OCI-LY7 (cell line): ENCODE data around the gene OR5H1. TPM values are rescaled to one million over a fixed set of nuclear protein-coding genes. Genes with fewer than 3 reads are reported as not detected.
"Not testable (repeated sequence)": the region's sequence is repeated elsewhere in the genome, so short reads cannot be mapped to it uniquely, and the experiment has no call there.

ENCODE experiments used
- BruUV-seq: library from RNA; stranded (reverse); fragments of 400-500 nt; replicated peaks from 2 replicates; lab custom pipeline; 2021; lab: Mats Ljungman, UMichigan
- CTCF ChIA-PET: fragments of 300-600 bp; sonication (Branson Sonifier 250); formaldehyde crosslinking; loops from one replicate; lab custom pipeline; 2022; ENCODE audit warnings: antibody characterized with exemption; ENCODE audit not compliant: unreplicated experiment; lab: Charles Lee
- POLR2A ChIA-PET: fragments of 300-600 bp; sonication (Branson Sonifier 250); formaldehyde crosslinking; loops from one replicate; lab custom pipeline; 2022; ENCODE audit warnings: antibody characterized with exemption; lab: Charles Lee
- DNase-seq: peaks from one replicate; pipeline ENCODE4 v3.0.0-alpha.2; 2015; ENCODE audit warnings: low spot score
- H2AFZ ChIP-seq: fragments of 200-600 bp; sonication (generic), shearing (Covaris generic); 2 replicates; pipeline ENCODE4 v1.6.1; 2014; ENCODE audit warnings: mild to moderate bottlenecking, antibody characterized with exemption, low read length, moderate library complexity
- H3K27ac ChIP-seq: fragments of 200-600 bp; sonication (generic); 2 replicates; pipeline ENCODE4 v1.5.1; 2014; ENCODE audit warnings: mixed run types, low read depth, mild to moderate bottlenecking, moderate library complexity, low read length, inconsistent platforms; ENCODE audit not compliant: poor library complexity, severe bottlenecking
- H3K36me3 ChIP-seq: fragments of 200-600 bp; sonication (generic); 2 replicates; pipeline ENCODE4 v1.6.1; 2014; ENCODE audit warnings: mild to moderate bottlenecking, antibody characterized with exemption, low read length, moderate library complexity, mixed read lengths; ENCODE audit not compliant: insufficient read depth
- H3K4me1 ChIP-seq: fragments of 200-600 bp; sonication (generic); 2 replicates; pipeline ENCODE4 v1.5.1; 2014; ENCODE audit warnings: mild to moderate bottlenecking, low read length; ENCODE audit not compliant: insufficient read depth, poor library complexity, severe bottlenecking
- H3K4me2 ChIP-seq: fragments of 200-600 bp; sonication (generic); 2 replicates; pipeline ENCODE4 v1.6.1; 2014; ENCODE audit warnings: mild to moderate bottlenecking, low read length
- H3K4me3 ChIP-seq: fragments of 200-600 bp; sonication (generic); 2 replicates; pipeline ENCODE4 v1.5.1; 2014; ENCODE audit warnings: mild to moderate bottlenecking, low read depth, low read length; ENCODE audit not compliant: poor library complexity, severe bottlenecking
- H3K79me2 ChIP-seq: fragments of 200-600 bp; sonication (generic); 2 replicates; pipeline ENCODE4 v1.6.1; 2016; ENCODE audit warnings: low read depth, mild to moderate bottlenecking, low read length, moderate library complexity, mixed read lengths; ENCODE audit not compliant: insufficient read depth
- H3K9me2 ChIP-seq: fragments of 200-600 bp; sonication (generic); 2 replicates; pipeline ENCODE4 v1.6.1; 2016; ENCODE audit warnings: mild to moderate bottlenecking, low read length, mixed read lengths; ENCODE audit not compliant: insufficient read depth
- H3K9me3 ChIP-seq: fragments of 200-600 bp; sonication (generic); 2 replicates; pipeline ENCODE4 v1.6.1; 2014; ENCODE audit warnings: mild to moderate bottlenecking, mixed run types, low read length, mixed read lengths
- H4K20me1 ChIP-seq: fragments of 200-600 bp; sonication (generic); 2 replicates; pipeline ENCODE4 v1.6.1; 2014; ENCODE audit warnings: mild to moderate bottlenecking, antibody characterized with exemption, low read length, moderate library complexity, mixed read lengths; ENCODE audit not compliant: insufficient read depth
- EZH2phosphoT487 ChIP-seq: fragments of 200-600 bp; sonication (generic); IDR thresholded peaks from 2 replicates; pipeline ENCODE4 v1.6.1; 2018; ENCODE audit warnings: low read depth, borderline replicate concordance, mild to moderate bottlenecking, mixed run types, antibody characterized with exemption, low read length, moderate library complexity, mixed read lengths
- intact Hi-C: fragments of 100-400 bp; cut with micrococcal nuclease; formaldehyde crosslinking; loops from one replicate; pipeline ENCODE4 v1.10.0; 2022; ENCODE audit not compliant: unreplicated experiment
- total RNA-seq, 2 experiments: library from RNA; depleted of rRNA in 1 of 2; stranded (reverse); fragments of >200 nt in 1 of 2; shearing (Covaris generic) in 1 of 2; gene quantifications; 2 replicates each; pipeline ENCODE4 v1.2.3, GENCODE V29; 2014 to 2022
- TF ChIP-seq, protein P1 (sequence below): fragments of 200-600 bp; sonication (generic); conservative IDR thresholded peaks from 2 replicates; pipeline ENCODE4 v1.5.1; 2014; ENCODE audit warnings: mild to moderate bottlenecking, antibody characterized with exemption, low read length, moderate library complexity, mixed read lengths

OR5H1 gene
- total RNA-seq, 2 experiments from 2014 or later: not detected

DNA sequence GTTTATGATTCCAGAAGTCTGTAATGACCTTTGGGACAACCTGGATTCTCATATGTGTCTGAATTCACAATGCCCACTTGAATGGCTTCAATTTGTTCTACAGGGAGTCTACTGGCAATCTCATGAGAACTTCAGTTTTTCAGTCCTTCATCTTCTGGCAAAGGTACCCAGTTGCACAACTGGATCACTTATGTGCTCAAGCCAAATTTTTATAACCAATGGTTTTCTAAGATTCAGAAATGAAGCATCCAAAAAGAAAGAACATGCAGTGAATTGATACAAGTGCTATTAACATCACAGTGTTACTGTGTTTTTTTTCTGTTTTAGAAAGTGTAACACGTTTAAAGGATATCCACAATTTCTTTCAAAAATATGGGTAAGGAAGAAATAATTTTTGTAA lies 16.7 kb downstream of the OR5H1 start, which contains the start of gene OR5H14:
Gene OR5H14 (plus strand): TSS at position 301 of the 400 bp plus-strand sequence. CDS start 1,907 bp downstream, outside the sequence.
- no peaks in the 10 kb centered on the region for H4K20me1 ChIP-seq
- no TSS peak for BruUV-seq
- CTCF ChIA-PET: no interaction called here
- no peak for TF ChIP-seq EZH2phosphoT487
- TF ChIP-seq, protein P1, sequence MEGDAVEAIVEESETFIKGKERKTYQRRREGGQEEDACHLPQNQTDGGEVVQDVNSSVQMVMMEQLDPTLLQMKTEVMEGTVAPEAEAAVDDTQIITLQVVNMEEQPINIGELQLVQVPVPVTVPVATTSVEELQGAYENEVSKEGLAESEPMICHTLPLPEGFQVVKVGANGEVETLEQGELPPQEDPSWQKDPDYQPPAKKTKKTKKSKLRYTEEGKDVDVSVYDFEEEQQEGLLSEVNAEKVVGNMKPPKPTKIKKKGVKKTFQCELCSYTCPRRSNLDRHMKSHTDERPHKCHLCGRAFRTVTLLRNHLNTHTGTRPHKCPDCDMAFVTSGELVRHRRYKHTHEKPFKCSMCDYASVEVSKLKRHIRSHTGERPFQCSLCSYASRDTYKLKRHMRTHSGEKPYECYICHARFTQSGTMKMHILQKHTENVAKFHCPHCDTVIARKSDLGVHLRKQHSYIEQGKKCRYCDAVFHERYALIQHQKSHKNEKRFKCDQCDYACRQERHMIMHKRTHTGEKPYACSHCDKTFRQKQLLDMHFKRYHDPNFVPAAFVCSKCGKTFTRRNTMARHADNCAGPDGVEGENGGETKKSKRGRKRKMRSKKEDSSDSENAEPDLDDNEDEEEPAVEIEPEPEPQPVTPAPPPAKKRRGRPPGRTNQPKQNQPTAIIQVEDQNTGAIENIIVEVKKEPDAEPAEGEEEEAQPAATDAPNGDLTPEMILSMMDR: no peak
- H3K36me3 ChIP-seq: no peaks in the 10 kb centered on the region
- H3K4me3 ChIP-seq: no peak within 1 kb of the TSS
- no peak within 1 kb of the TSS for H3K27ac ChIP-seq
- H3K9me3 ChIP-seq: no peaks in the 10 kb centered on the region
- no peak within 1 kb of the TSS for H2AFZ ChIP-seq
- H3K4me1 ChIP-seq: no peaks in the 10 kb centered on the region
- no peaks in the 10 kb centered on the region for H3K79me2 ChIP-seq
- intact Hi-C loops: no loop called here
- H3K4me2 ChIP-seq: no peak within 1 kb of the TSS
- H3K9me2 ChIP-seq: no peaks in the 10 kb centered on the region
- no peak for DNase-seq
- POLR2A ChIA-PET: no interaction called here

DNA sequence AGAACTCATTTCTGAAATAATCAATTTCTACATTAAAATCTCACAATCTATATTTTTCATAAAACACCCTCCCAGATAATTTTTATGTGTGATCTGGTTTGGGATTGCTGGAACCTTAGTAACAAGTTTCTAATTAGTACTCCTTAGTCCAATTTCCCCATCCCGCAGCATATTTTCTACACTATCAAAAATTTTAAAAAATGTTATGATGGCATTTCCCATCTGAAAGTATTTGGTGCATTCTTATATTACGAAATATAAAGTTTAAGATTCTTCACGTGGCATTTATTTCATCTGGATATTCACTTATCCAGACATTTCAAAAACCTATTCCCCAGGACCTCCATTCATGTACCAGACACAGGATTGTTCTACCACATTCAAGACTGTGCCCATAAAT lies 18.2 kb downstream of the OR5H1 start:
- no peak for DNase-seq
- BruUV-seq: no TSS peak
- no peak overlapping the region for H3K4me3 ChIP-seq
- no peaks in the 10 kb centered on the region for H3K36me3 ChIP-seq
- no peaks in the 10 kb centered on the region for H4K20me1 ChIP-seq
- H3K4me1 ChIP-seq: no peaks in the 10 kb centered on the region
- no peak overlapping the region for H3K4me2 ChIP-seq
- no peaks in the 10 kb centered on the region for H3K9me2 ChIP-seq
- no peaks in the 10 kb centered on the region for H3K9me3 ChIP-seq
- H3K27ac ChIP-seq: no peak overlapping the region
- H3K79me2 ChIP-seq: no peaks in the 10 kb centered on the region
- TF ChIP-seq, protein P1: no peak
- TF ChIP-seq EZH2phosphoT487: no peak
- intact Hi-C loops: no loop called here
- CTCF ChIA-PET: no interaction called here
- POLR2A ChIA-PET: no interaction called here
- no peak overlapping the region for H2AFZ ChIP-seq

DNA sequence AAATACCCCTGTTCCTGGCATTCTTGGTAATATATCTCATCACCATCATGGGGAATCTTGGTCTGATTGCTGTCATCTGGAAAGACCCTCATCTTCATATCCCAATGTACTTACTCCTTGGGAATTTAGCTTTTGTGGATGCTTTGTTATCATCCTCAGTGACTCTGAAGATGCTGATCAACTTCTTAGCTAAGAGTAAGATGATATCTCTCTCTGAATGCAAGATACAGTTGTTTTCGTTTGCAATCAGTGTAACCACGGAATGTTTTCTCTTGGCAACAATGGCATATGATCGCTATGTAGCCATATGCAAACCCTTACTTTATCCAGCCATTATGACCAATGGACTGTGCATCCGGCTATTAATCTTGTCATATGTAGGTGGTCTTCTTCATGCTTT lies 18.9 kb downstream of the OR5H1 start:
- H3K4me3 ChIP-seq, H2AFZ ChIP-seq, intact Hi-C loops, H3K4me1 ChIP-seq, H4K20me1 ChIP-seq, H3K4me2 ChIP-seq, H3K36me3 ChIP-seq, DNase-seq, H3K79me2 ChIP-seq, H3K9me3 ChIP-seq, H3K9me2 ChIP-seq, H3K27ac ChIP-seq, POLR2A ChIA-PET, BruUV-seq, CTCF ChIA-PET: not testable (repeated sequence)
